ENCODE results near the gene EED. TPM values are rescaled to one million over a fixed set of nuclear protein-coding genes. Genes with fewer than 3 reads are reported as not detected.

EED gene
- total RNA-seq, 2 experiments from 2014 or later, result 32.1 to 35.4 TPM

- no peak for DNase-seq
- H3K27me3 ChIP-seq (ENCODE audit: control insufficient read depth in 1 of 2, insufficient read depth in 2 of 2, low read length in 2 of 2), result no peaks in the 10 kb centered on the region
- intact Hi-C loops (cut with DNase I, micrococcal nuclease), result no loop called here
- ChIA-PET CTCF (interaction anchor here (0.6 kb wide), 2 partner anchors 8 to 21 kb away, joined by 3 to 4 read pairs; no protein-coding TSS in a partner anchor), POLR2A (no interaction called here)
- Mint-ChIP-seq H3K36me3 (ENCODE audit: low read depth) (peaks cover 83% of the 10 kb centered on the region), H3K9me3 (peaks cover 3% of the 10 kb centered on the region), H3K27me3 (no peaks in the 10 kb centered on the region), H3K4me1 (ENCODE audit: low read depth) (peaks cover 17% of the 10 kb centered on the region), H3K4me3 (no peak overlapping the region), H3K27ac (no peak overlapping the region)
- ATAC-seq (ENCODE audit: poor library complexity), result no peak
- H3K4me1 ChIP-seq (ENCODE audit: insufficient read depth, low read length), result no peaks in the 10 kb centered on the region
- H3K9me3 ChIP-seq (ENCODE audit: control insufficient read depth in 1 of 2, insufficient read depth in 1 of 2, low read length in 2 of 2), result no peaks in the 10 kb centered on the region
- TF ChIP-seq CTCF (IDR thresholded peaks at IDR 0.05), result no peak
- no peak overlapping the region for H3K27ac ChIP-seq (ENCODE audit: low read depth in 1 of 2, low read length in 2 of 2)
- no peak overlapping the region for H3K4me3 ChIP-seq (ENCODE audit: low read length)
- peaks cover 68% of the 10 kb centered on the region for H3K36me3 ChIP-seq (ENCODE audit: insufficient read depth, low read length)
These were observed 33.7 kb downstream of the EED start for GRCh38 chr11:86278226-86278625.

GRCh38 chr11:86279747-86280146 is 35.2 kb downstream of the EED start:
- H3K36me3 Mint-ChIP-seq (ENCODE audit: low read depth), result peaks cover 77% of the 10 kb centered on the region
- H3K27me3 Mint-ChIP-seq, result no peaks in the 10 kb centered on the region
- intact Hi-C loops (cut with DNase I, micrococcal nuclease), result no loop called here
- POLR2A ChIA-PET, result no interaction called here
- ATAC-seq (ENCODE audit: poor library complexity) (no peak), DNase-seq (no peak)
- no peaks in the 10 kb centered on the region for H3K4me1 ChIP-seq (ENCODE audit: insufficient read depth, low read length)
- H3K27ac Mint-ChIP-seq, result no peak overlapping the region
- no peak overlapping the region for H3K4me3 Mint-ChIP-seq
- TF ChIP-seq CTCF (IDR thresholded peaks at IDR 0.05), result no peak
- peaks cover 3% of the 10 kb centered on the region for H3K9me3 Mint-ChIP-seq
- peaks cover 62% of the 10 kb centered on the region for H3K36me3 ChIP-seq (ENCODE audit: insufficient read depth, low read length)
- CTCF ChIA-PET, result no interaction called here
- no peak overlapping the region for H3K27ac ChIP-seq (ENCODE audit: low read depth in 1 of 2, low read length in 2 of 2)
- H3K9me3 ChIP-seq (ENCODE audit: control insufficient read depth in 1 of 2, insufficient read depth in 1 of 2, low read length in 2 of 2), result no peaks in the 10 kb centered on the region
- no peaks in the 10 kb centered on the region for H3K27me3 ChIP-seq (ENCODE audit: control insufficient read depth in 1 of 2, insufficient read depth in 2 of 2, low read length in 2 of 2)
- no peak overlapping the region for H3K4me3 ChIP-seq (ENCODE audit: low read length)
- H3K4me1 Mint-ChIP-seq (ENCODE audit: low read depth), result peaks cover 11% of the 10 kb centered on the region

DNA sequence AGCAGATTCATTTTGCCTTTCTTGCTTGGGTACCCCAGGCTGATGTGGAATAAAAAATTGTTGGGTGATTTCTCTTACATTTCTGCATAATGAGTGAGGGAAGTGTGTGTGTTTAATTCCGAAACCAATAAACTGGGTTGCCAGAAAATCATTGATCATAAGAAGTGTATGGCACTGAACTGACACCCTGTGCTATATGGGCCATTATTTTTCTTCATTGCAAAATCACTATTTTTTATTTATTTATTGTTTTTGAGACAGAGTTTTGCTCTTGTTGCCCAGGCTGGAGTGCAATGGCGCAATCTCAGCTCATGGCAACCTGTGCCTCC is 42.9 kb downstream of the EED start:
- no peak overlapping the region for H3K27ac ChIP-seq (ENCODE audit: low read depth in 1 of 2, low read length in 2 of 2)
- DNase-seq (no peak), ATAC-seq (ENCODE audit: poor library complexity) (no peak)
- H3K27me3 Mint-ChIP-seq, result no peaks in the 10 kb centered on the region
- peaks cover 23% of the 10 kb centered on the region for H3K4me1 ChIP-seq (ENCODE audit: insufficient read depth, low read length)
- H3K4me1 Mint-ChIP-seq (ENCODE audit: low read depth), result peaks cover 29% of the 10 kb centered on the region
- ChIA-PET POLR2A (no interaction called here), CTCF (no interaction called here)
- TF ChIP-seq CTCF (IDR thresholded peaks at IDR 0.05), result no peak
- no peaks in the 10 kb centered on the region for H3K9me3 Mint-ChIP-seq
- H3K36me3 ChIP-seq (ENCODE audit: insufficient read depth, low read length), result peaks cover 9% of the 10 kb centered on the region
- no peak overlapping the region for H3K4me3 Mint-ChIP-seq
- no peaks in the 10 kb centered on the region for H3K27me3 ChIP-seq (ENCODE audit: control insufficient read depth in 1 of 2, insufficient read depth in 2 of 2, low read length in 2 of 2)
- peaks cover 8% of the 10 kb centered on the region for H3K36me3 Mint-ChIP-seq (ENCODE audit: low read depth)
- intact Hi-C loops (cut with DNase I, micrococcal nuclease), result no loop called here
- no peaks in the 10 kb centered on the region for H3K9me3 ChIP-seq (ENCODE audit: control insufficient read depth in 1 of 2, insufficient read depth in 1 of 2, low read length in 2 of 2)
- no peak overlapping the region for H3K4me3 ChIP-seq (ENCODE audit: low read length)
- H3K27ac Mint-ChIP-seq, result no peak overlapping the region
